ENCODE data around the gene MGLL. TPM values are rescaled to one million over a fixed set of nuclear protein-coding genes. Genes with fewer than 3 reads are reported as not detected.
A peak's percentile ranks its signal among the peaks of the same experiment; 100 is the strongest.

The MGLL gene
- total RNA-seq, 4 donors from 2014 or later = 37.9 to 54.3 (median 45.2) TPM

GRCh38 chr3:127746400-127747057 is 75.8 kb downstream of the MGLL start:
- Histone ChIP-seq H3K27ac (peak overlapping the region; percentile 82), H3K4me3 (no peak overlapping the region), H3K9me3 (no peaks in the 10 kb centered on the region), H3K4me1 (peaks cover 56% of the 10 kb centered on the region), H3K27me3 (no peaks in the 10 kb centered on the region), H3K36me3 (no peaks in the 10 kb centered on the region)
- DNase-seq (ENCODE audit: low spot score in 2 of 2) = peak in 1 of 2 donors; percentile 48
- WGBS = 78% methylated on average over 10 of the region's 10 CpGs
- TF ChIP-seq POLR2A (IDR thresholded peaks at IDR 0.05) (no peak), EP300 (IDR thresholded peaks at IDR 0.05) (no peak), CTCF (IDR thresholded peaks at IDR 0.05) (no peak), POLR2AphosphoS5 (IDR thresholded peaks at IDR 0.05) (no peak)

GRCh38 chr3:127745656-127746399 is 76.5 kb downstream of the MGLL start:
- no peak overlapping the region for H3K27ac ChIP-seq
- H3K9me3 ChIP-seq = no peaks in the 10 kb centered on the region
- no peaks in the 10 kb centered on the region for H3K36me3 ChIP-seq
- no peak overlapping the region for H3K4me3 ChIP-seq
- H3K4me1 ChIP-seq = peaks cover 54% of the 10 kb centered on the region
- peak in 1 of 2 donors; percentile 56 for DNase-seq (ENCODE audit: low spot score in 2 of 2)
- TF ChIP-seq POLR2AphosphoS5 (IDR thresholded peaks at IDR 0.05) (no peak), POLR2A (IDR thresholded peaks at IDR 0.05) (no peak), EP300 (IDR thresholded peaks at IDR 0.05) (no peak), CTCF (IDR thresholded peaks at IDR 0.05) (no peak)
- H3K27me3 ChIP-seq = no peaks in the 10 kb centered on the region
- 89% methylated on average over 11 of the region's 11 CpGs for WGBS

- TF ChIP-seq POLR2AphosphoS5 (IDR thresholded peaks at IDR 0.05) (no peak), POLR2A (IDR thresholded peaks at IDR 0.05) (no peak), EP300 (IDR thresholded peaks at IDR 0.05) (no peak), CTCF (IDR thresholded peaks at IDR 0.05) (no peak)
- no peaks in the 10 kb centered on the region for H3K9me3 ChIP-seq
- H3K4me1 ChIP-seq = peaks cover 49% of the 10 kb centered on the region
- H3K27ac ChIP-seq = no peak overlapping the region
- H3K4me3 ChIP-seq = no peak overlapping the region
- no peaks in the 10 kb centered on the region for H3K36me3 ChIP-seq
- peak in 1 of 2 donors; percentile 37 for DNase-seq (ENCODE audit: low spot score in 2 of 2)
- 75% methylated on average over 8 of the region's 8 CpGs for WGBS
- no peaks in the 10 kb centered on the region for H3K27me3 ChIP-seq
These were observed 77.4 kb downstream of the MGLL start for GRCh38 chr3:127744875-127745274.

GRCh38 chr3:127744253-127744815 is 78.0 kb downstream of the MGLL start:
- Histone ChIP-seq H3K4me1 (peaks cover 44% of the 10 kb centered on the region), H3K27me3 (no peaks in the 10 kb centered on the region), H3K4me3 (no peak overlapping the region), H3K9me3 (no peaks in the 10 kb centered on the region), H3K27ac (no peak overlapping the region), H3K36me3 (no peaks in the 10 kb centered on the region)
- 48% methylated on average over 10 of the region's 11 CpGs for WGBS
- TF ChIP-seq EP300 (IDR thresholded peaks at IDR 0.05) = no peak
- no peak for TF ChIP-seq POLR2AphosphoS5 (IDR thresholded peaks at IDR 0.05)
- TF ChIP-seq POLR2A (IDR thresholded peaks at IDR 0.05) = no peak
- no peak for TF ChIP-seq CTCF (IDR thresholded peaks at IDR 0.05)
- DNase-seq (ENCODE audit: low spot score in 2 of 2) = peak in 1 of 2 donors; percentile 32

All from suprapubic skin (tissue), 4 donors.